Measurements from ENCODE around the gene BIN2.
"Not testable (repeated sequence)": the region's sequence is repeated elsewhere in the genome, so short reads cannot be mapped to it uniquely, and the experiment has no call there.

BIN2 gene

DNA sequence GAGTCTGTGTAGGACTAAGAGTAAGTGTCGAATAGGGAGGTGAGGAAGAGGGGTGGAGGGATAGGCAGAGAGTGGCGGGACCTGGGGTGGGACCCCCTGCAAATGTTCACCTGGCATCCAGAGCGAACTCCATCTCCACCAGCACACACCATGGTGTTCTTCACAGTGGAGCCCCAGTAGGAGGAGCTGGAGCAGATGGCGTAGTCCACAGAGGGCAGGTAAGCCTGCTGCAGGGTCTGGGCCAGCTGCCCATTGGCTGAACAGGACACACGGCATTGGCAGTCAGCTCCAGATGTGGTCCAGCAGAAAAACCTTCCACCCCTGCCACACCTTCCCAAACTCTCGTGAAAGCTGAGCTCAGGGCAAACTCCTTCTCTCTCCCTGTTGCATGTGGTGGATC lies 15.8 kb upstream of the BIN2 start:
- H2AFZ ChIP-seq (ENCODE audit: low read depth) = no peak overlapping the region

DNA sequence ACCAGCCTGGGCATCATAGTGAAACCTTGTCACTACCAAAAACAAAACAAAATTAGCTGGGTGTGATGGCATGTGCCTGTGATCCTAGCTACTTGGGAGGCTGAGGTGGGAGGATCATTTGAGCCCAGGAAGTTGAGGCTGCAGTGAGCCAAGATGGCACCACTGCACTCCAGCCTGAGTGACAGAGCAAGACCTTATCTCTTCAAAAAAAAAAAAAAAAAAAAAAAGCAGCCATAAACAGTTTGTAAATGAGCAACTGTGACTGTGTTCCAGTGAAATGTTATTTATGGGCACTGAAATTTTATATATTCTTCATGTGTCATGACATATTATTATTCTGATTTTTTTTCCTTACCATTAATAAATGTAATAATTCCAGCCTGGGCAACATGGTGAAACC lies 13.4 kb upstream of the BIN2 start:
- H2AFZ ChIP-seq (ENCODE audit: low read depth); H3K27ac ChIP-seq; H3K4me2 ChIP-seq; H3K79me2 ChIP-seq (ENCODE audit: insufficient read depth, low read depth); H3K36me3 ChIP-seq (ENCODE audit: insufficient read depth); H3K4me3 ChIP-seq (IDR thresholded peaks at IDR 0.05; ENCODE audit: insufficient read depth, low read depth, low read length); H3K9ac ChIP-seq; H3K27me3 ChIP-seq (ENCODE audit: insufficient read depth, low read depth); H4K20me1 ChIP-seq (ENCODE audit: insufficient read depth): not testable (repeated sequence)
- H3K4me1 ChIP-seq (ENCODE audit: low read depth, poor library complexity, severe bottlenecking) = peaks cover 25% of the 10 kb centered on the region

More for the DNA sequence above, 15.8 kb upstream of the BIN2 start:
- Histone ChIP-seq H3K79me2 (ENCODE audit: insufficient read depth, low read depth) (no peaks in the 10 kb centered on the region), H3K4me1 (ENCODE audit: low read depth, poor library complexity, severe bottlenecking) (peaks cover 20% of the 10 kb centered on the region), H3K4me2 (no peak overlapping the region), H4K20me1 (ENCODE audit: insufficient read depth) (no peaks in the 10 kb centered on the region), H3K36me3 (ENCODE audit: insufficient read depth) (no peaks in the 10 kb centered on the region), H3K4me3 (IDR thresholded peaks at IDR 0.05; ENCODE audit: insufficient read depth, low read depth, low read length) (no peak overlapping the region), H3K27ac (no peak overlapping the region), H3K9ac (no peak overlapping the region), H3K27me3 (ENCODE audit: insufficient read depth, low read depth) (no peaks in the 10 kb centered on the region)
- TF ChIP-seq, protein P1, sequence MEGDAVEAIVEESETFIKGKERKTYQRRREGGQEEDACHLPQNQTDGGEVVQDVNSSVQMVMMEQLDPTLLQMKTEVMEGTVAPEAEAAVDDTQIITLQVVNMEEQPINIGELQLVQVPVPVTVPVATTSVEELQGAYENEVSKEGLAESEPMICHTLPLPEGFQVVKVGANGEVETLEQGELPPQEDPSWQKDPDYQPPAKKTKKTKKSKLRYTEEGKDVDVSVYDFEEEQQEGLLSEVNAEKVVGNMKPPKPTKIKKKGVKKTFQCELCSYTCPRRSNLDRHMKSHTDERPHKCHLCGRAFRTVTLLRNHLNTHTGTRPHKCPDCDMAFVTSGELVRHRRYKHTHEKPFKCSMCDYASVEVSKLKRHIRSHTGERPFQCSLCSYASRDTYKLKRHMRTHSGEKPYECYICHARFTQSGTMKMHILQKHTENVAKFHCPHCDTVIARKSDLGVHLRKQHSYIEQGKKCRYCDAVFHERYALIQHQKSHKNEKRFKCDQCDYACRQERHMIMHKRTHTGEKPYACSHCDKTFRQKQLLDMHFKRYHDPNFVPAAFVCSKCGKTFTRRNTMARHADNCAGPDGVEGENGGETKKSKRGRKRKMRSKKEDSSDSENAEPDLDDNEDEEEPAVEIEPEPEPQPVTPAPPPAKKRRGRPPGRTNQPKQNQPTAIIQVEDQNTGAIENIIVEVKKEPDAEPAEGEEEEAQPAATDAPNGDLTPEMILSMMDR (conservative IDR thresholded peaks at IDR 0.05; ENCODE audit: low read depth, low read length) = no peak

DNA sequence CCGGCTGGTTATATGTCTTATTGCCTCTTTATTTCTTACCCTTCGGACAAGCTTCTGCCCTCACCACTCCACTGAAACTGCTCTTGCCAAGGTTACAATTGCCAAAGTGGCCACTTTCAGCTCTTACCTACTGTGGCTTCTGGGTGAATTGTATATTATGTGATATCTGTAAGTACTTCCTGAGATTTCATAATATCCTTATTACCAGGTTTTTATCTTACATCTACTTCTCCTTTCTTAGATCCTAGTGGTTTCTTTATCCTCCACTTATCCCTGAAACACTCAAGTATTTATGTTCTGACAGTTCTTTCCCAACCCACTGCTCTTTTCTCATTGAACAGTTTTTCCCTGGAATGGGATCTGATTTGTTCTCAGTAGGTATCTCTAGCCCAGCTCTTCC lies 12.0 kb upstream of the BIN2 start:
- TF ChIP-seq, protein P1 (conservative IDR thresholded peaks at IDR 0.05; ENCODE audit: low read depth, low read length) = no peak
- no peaks in the 10 kb centered on the region for H3K27me3 ChIP-seq (ENCODE audit: insufficient read depth, low read depth)
- H3K9ac ChIP-seq = no peak overlapping the region
- no peak overlapping the region for H2AFZ ChIP-seq (ENCODE audit: low read depth)
- no peaks in the 10 kb centered on the region for H3K79me2 ChIP-seq (ENCODE audit: insufficient read depth, low read depth)
- H3K4me2 ChIP-seq = no peak overlapping the region
- no peaks in the 10 kb centered on the region for H3K36me3 ChIP-seq (ENCODE audit: insufficient read depth)
- H3K4me3 ChIP-seq (IDR thresholded peaks at IDR 0.05; ENCODE audit: insufficient read depth, low read depth, low read length) = no peak overlapping the region
- H3K4me1 ChIP-seq (ENCODE audit: low read depth, poor library complexity, severe bottlenecking) = peaks cover 16% of the 10 kb centered on the region
- H4K20me1 ChIP-seq (ENCODE audit: insufficient read depth) = no peaks in the 10 kb centered on the region
- H3K27ac ChIP-seq = no peak overlapping the region

DNA sequence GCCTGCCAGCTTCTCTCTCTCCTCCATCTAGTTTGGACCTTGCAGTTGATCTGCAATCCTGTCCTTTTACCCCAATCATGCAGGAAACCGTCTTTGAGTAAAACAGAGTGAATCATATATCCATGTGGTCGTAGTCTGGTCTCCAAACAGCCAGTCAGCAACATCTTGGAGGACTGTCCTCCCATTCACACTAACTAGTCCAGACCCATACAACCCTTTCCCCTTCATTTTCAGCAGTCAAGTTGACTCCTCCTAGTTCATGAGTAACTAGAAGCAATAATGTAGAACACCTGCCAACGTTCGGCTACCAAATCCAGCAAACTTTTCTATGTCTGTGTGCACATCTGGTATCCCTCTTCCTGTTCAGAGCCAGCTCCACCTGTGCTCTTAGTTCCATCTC lies 10.8 kb upstream of the BIN2 start:
- Histone ChIP-seq H3K27me3 (ENCODE audit: insufficient read depth, low read depth) (no peaks in the 10 kb centered on the region), H3K9ac (no peak overlapping the region), H3K4me1 (ENCODE audit: low read depth, poor library complexity, severe bottlenecking) (peaks cover 15% of the 10 kb centered on the region), H2AFZ (ENCODE audit: low read depth) (no peak overlapping the region), H3K79me2 (ENCODE audit: insufficient read depth, low read depth) (no peaks in the 10 kb centered on the region), H3K27ac (no peak overlapping the region), H3K4me2 (no peak overlapping the region), H3K36me3 (ENCODE audit: insufficient read depth) (no peaks in the 10 kb centered on the region), H4K20me1 (ENCODE audit: insufficient read depth) (no peaks in the 10 kb centered on the region), H3K4me3 (IDR thresholded peaks at IDR 0.05; ENCODE audit: insufficient read depth, low read depth, low read length) (no peak overlapping the region)
- TF ChIP-seq, protein P1 (conservative IDR thresholded peaks at IDR 0.05; ENCODE audit: low read depth, low read length) = no peak

DNA sequence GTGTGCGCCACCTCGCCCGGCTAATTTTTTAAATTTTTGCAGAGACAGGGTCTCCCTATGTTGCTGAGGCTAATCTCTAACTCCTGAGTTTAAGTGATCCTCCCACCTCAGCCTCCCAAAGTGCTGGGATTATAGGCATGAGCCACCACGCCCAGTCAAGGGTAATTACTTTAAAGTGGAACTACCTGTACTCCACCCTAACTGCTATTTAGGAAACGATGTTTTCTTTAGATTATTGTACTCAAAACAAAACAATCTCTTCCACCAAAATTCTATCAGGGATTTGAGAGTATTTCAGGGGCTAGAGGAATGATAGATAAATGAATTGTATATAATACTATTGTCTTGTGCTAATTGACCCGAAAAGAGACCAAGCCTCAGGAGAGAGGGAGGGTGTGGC lies 9.6 kb upstream of the BIN2 start:
- Histone ChIP-seq H3K36me3 (ENCODE audit: insufficient read depth) (no peaks in the 10 kb centered on the region), H3K79me2 (ENCODE audit: insufficient read depth, low read depth) (no peaks in the 10 kb centered on the region), H3K4me3 (IDR thresholded peaks at IDR 0.05; ENCODE audit: insufficient read depth, low read depth, low read length) (no peak overlapping the region), H2AFZ (ENCODE audit: low read depth) (no peak overlapping the region), H3K9ac (no peak overlapping the region), H4K20me1 (ENCODE audit: insufficient read depth) (no peaks in the 10 kb centered on the region), H3K4me2 (no peak overlapping the region), H3K27ac (no peak overlapping the region), H3K27me3 (ENCODE audit: insufficient read depth, low read depth) (no peaks in the 10 kb centered on the region), H3K4me1 (ENCODE audit: low read depth, poor library complexity, severe bottlenecking) (peaks cover 20% of the 10 kb centered on the region)
- TF ChIP-seq, protein P1 (conservative IDR thresholded peaks at IDR 0.05; ENCODE audit: low read depth, low read length) = no peak
